ENCODE results near the gene CX3CR1.

The CX3CR1 gene

GRCh38 chr3:39219702-39220101, 60.1 kb downstream of the CX3CR1 start:
- no peak for DNase-seq

DNA sequence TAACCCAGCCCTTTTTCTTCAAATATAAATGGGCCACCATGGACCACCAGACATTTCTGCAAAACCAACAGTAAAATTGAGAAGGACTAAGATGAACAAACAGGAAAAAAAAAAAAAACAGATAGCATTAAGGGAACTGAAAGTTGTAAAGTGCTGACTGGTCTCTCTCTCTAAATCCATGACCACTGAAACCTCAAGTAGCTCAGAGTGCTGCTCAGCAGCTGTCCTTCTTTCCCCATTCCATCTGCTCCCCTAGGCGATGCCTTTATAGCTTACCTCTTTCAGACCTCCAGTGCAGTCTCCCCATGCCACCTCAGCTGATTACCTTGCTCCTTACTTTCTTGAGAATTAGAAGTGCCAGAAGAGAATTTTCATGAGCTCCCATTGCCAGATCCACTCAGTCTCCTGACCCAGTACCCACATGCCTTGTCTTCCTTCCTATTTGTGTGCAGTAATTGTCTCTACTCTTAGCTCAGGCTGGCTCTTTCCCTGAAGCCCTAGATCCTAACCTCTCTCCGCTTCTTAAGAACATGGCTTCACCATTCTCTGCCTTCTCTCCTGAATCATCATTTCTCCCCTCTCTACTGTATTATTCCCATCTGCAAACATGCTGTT, 63.6 kb downstream of the CX3CR1 start:
- peak; percentile 74 for DNase-seq

- DNase-seq: no peak
Measured at GRCh38 chr3:39213613-39214012, 66.2 kb downstream of the CX3CR1 start.

Data from GDM1 (cell line).